GM19193 (cell line): Measurements from ENCODE around the gene SGSM2.

Experiments used
- POLR2A ChIP-seq: IDR thresholded peaks from 4 replicates; pipeline ENCODE4 v1.6.1; 2011; ENCODE audit not compliant: insufficient read depth, insufficient read length; ENCODE audit errors: extremely low read depth

Gene SGSM2

GRCh38 chr17:2362016-2362415 is 24.7 kb downstream of the SGSM2 start:
- no peak for TF ChIP-seq POLR2A

- TF ChIP-seq POLR2A: no peak
These were observed 25.1 kb downstream of the SGSM2 start for GRCh38 chr17:2362416-2362815.

- no peak for TF ChIP-seq POLR2A
These were observed 25.6 kb downstream of the SGSM2 start for GRCh38 chr17:2362881-2363280.

DNA sequence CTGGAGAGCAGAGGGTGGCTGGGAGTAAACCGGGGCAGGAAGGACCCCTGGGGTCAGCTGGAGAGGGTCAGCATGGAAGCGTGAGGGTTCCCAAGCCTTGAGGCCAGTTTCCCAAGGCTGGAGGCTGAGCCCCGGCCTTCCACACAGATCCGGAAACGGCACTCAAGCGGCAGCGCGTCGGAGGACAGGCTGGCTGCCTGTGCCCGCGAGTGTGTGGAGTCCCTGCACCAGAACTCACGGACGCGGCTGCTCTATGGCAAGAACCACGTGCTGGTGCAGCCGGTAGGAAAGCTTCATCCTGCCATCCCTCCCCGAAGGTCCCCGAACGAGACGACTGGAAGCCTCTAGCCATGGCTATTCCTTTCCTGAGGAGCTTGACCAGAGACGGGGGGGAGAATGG is 26.0 kb downstream of the SGSM2 start:
- no peak for TF ChIP-seq POLR2A

DNA sequence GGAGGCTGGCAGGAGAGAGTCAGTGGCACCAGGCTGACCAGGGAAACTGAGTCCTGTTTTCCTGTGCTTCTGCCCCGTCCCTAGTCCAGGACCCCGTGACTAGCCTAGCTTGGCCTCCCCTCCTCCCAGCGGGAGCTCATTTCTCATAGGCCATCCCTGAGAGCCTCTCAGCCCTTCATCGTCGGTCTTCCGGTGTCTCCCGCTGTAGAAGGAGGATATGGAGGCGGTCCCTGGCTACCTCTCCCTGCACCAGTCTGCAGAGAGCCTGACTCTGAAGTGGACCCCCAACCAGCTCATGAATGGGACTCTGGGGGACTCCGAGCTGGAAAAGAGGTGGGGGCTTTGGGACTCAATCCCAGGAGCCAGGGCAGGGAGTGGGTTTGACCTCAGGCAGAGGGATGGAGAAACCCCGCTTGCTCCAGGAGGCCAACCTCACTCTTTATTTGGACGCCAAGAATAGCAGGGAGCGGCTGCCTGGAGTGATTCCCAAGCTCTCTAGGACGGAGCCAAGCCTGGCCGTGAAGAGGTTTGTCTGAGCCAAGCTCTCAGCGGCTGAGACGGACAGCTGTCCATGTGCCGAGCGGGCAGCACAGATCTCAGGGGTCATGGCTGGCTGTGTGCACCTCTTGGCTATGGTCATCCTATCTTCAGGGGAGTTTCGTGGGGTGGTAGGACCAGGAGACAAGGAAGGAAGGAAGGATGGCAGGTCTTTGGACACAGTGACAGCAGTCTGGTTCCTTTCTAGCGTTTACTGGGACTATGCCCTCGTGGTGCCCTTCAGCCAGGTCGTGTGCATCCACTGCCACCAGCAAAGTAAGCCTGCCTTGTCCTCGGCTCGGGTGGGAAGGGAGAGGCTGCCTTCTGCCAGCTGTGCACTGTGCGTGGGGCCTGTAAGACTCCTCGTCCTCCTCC is 26.8 kb downstream of the SGSM2 start:
- TF ChIP-seq POLR2A: no peak

- no peak for TF ChIP-seq POLR2A
These were observed 27.4 kb downstream of the SGSM2 start for GRCh38 chr17:2364763-2365116.

DNA sequence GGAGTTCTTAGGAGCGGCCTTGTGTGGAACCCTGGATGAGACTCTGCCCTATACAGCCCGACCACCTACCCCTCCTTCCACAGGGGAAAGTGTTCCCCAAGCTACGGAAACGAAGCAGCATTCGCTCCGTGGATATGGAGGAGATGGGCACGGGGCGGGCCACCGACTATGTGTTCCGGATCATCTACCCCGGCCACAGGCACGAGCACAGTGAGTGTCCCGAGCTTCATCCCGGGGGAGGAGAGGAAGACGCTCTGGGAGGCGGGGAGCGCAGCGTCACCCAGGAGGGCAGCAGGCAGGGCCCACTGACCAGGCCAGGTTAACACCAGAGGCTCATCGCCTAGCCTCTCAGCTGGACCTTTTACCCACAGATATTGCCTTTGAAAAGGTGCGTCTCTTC is 27.8 kb downstream of the SGSM2 start:
- TF ChIP-seq POLR2A: no peak

DNA sequence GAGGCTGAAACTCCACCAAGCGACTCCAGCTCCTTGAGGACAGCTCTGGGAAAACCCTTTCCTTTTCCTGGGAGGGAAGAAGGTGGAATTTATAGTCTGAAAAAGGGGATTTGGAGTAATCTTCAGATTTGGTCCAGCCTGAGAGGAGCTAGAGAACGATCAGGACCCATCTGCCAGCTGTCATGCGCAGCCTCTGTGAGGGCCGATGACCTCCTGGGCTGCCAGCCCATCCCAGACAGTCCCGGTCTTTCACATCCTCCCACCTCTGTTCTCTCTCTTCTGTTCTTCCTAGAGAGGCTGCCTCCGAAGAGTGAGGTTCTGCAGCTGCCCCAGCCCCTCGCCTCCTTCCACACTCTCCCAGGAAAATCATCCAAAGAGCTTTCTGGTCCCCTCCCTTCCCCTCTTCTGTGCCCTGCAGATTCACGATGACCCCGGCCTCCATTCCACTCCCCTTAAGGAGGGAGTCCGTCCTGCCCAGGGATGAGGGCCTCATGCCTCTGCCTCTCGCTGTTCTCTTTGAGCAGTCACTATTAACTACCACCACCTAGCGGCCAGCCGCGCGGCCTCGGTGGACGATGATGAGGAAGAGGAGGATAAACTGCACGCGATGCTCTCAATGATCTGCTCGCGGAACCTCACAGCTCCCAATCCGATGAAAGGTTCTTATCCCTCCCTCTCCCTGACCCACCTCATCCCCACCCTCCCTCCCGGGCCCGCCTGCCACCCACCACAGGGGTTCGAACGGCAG is 29.6 kb downstream of the SGSM2 start:
- TF ChIP-seq POLR2A: no peak

- TF ChIP-seq POLR2A: no peak
These were observed 31.1 kb downstream of the SGSM2 start for GRCh38 chr17:2368359-2368758.

DNA sequence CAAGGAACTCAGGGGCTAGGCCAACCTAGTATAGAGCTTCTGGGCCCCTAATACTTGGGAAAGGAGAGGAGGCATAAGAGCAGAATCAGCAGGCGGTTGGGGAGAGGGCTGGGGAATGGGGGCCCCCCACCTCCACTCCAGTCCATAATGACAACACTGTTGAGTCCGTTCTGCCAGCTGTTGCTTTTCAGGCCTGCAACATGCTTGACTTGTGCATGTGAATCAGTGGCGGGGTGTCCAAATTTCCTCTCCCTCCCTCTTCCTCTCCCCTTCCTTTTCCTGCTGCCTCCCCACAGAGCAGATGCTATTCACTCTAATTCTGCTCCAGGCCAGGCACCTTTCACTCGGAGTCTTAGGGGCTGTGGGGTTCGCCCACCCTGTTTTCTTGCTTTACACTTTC is 31.7 kb downstream of the SGSM2 start:
- no peak for TF ChIP-seq POLR2A

- TF ChIP-seq POLR2A: no peak
These were observed 32.4 kb downstream of the SGSM2 start for GRCh38 chr17:2369551-2370210.

GRCh38 chr17:2370211-2370589 is 32.9 kb downstream of the SGSM2 start:
- TF ChIP-seq POLR2A: no peak

- TF ChIP-seq POLR2A: no peak
These were observed 34.2 kb downstream of the SGSM2 start for GRCh38 chr17:2371183-2372130.

DNA sequence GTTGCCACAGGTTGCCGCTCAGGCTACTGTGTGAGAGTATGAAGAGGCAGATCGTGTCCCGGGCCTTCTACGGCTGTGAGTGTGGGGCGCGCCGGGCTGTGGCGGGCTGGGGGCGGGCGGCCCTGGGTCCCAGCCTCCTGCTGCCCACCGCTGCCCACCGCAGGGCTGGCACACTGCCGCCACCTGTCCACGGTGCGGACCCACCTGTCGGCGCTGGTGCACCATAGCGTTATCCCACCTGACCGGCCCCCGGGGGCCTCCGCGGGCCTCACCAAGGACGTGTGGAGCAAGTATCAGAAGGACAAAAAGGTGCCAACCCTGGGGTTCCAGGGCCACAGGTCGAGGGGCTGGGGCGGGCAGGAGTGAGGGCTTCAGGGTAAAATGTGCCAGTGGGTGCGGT is 34.9 kb downstream of the SGSM2 start:
- TF ChIP-seq POLR2A: no peak
